Measurements from ENCODE around the gene GNG13.
"Not testable (repeated sequence)": the region's sequence is repeated elsewhere in the genome, so short reads cannot be mapped to it uniquely, and the experiment has no call there.

Gene GNG13

DNA sequence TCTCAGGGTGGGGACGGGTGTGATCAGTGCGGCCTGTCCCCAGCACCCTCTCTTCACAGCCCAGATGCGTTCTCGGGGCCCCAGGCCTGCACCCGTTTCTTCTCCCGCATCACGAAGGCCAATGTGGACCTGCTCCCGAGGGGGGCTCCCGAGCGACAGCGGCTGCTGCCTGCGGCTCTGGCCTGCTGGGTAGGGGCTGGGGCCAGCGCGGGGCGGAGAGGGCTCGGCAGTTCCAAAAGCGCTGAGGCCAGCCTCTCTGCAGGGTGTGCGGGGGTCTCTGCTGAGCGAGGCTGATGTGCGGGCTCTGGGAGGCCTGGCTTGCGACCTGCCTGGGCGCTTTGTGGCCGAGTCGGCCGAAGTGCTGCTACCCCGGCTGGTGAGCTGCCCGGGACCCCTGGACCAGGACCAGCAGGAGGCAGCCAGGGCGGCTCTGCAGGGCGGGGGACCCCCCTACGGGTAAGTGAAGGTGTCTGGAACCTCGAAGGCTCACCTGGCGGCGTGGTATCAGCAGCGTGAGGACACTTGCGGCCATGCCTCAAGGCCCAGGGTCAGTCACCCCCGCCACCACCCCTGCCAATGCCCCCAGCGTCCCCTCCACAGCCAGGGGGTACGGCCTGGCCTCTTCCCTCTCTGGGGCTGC is 35.6 kb downstream of the GNG13 start:
- Histone ChIP-seq H3K9me3 (ENCODE audit: control insufficient read depth, insufficient read depth, low read length) (no peaks in the 10 kb centered on the region), H3K4me1 (ENCODE audit: insufficient read depth, low read length) (no peaks in the 10 kb centered on the region; the same call in 1 of the 2 replicates), H3K36me3 (ENCODE audit: insufficient read depth, low read length) (no peaks in the 10 kb centered on the region), H3K9ac (ENCODE audit: low read depth, low read length) (no peak overlapping the region)

DNA sequence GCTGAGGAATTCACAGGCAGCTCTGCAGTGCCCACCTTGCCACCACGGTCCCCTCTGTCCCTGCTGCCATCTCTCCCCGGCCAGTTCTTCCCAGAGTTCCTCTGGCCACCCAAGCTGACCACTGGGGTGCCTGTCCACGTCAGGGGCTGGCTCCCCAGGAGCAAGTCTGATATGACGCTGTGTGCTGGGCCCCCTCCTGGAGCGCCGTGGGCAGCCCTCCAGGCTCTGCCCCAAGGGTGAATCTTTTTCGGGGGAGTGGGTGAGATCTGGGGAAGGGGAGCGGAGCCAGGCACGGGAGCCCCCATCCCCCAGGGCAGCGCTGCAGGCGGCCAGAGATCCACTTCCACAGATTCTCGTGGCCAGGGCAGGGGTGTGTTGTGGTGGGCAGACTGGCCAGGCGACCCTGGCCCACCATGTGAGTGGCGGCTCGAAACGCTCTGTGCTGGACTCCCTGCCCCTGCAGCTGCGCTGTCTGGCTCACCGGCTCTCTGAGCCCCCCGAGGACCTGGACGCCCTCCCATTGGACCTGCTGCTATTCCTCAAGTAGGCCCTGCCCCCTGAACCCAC is 36.3 kb downstream of the GNG13 start:
- Histone ChIP-seq H3K4me1 (ENCODE audit: insufficient read depth, low read length) (no peaks in the 10 kb centered on the region; the same call in 1 of the 2 replicates), H3K9me3 (ENCODE audit: control insufficient read depth, insufficient read depth, low read length) (no peaks in the 10 kb centered on the region), H3K9ac (ENCODE audit: low read depth, low read length) (no peak overlapping the region), H3K36me3 (ENCODE audit: insufficient read depth, low read length) (no peaks in the 10 kb centered on the region)

DNA sequence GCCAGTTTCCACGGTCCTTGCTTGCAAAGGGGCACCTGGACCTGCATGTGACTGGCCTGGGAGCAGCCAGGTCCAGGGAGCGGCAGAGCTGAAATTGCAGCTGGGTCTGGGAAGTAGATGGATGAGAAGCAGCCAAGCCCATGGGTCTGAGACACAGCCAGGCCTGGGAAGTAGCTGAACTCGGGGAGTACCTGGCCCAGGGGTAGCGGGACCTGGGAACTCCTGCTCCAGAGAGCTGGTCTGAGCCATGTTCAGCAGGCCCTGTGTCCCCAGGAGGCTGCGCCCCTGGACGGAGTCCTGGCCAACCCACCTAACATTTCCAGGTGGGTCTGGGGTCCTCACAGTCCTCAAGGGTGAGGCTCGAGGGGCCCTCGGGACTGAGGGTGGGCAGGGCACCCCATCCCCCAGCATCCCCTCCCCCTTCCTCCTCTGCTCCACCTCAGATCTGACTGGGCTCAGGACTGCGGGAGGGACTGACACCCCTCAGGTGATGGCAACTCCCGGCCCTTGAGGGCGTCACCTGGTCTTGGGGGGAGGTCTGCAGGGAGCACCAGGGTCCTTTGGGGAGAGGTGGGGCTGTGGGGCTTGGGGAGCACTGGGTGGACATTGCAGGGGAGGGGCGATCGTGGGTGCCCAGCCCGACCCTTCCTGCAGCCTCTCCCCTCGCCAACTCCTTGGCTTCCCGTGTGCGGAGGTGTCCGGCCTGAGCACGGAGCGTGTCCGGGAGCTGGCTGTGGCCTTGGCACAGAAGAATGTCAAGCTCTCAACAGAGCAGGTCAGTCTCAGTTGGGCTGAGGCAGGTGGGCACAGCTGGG is 37.0 kb downstream of the GNG13 start:
- Histone ChIP-seq H3K9ac (ENCODE audit: low read depth, low read length) (no peak overlapping the region), H3K4me1 (ENCODE audit: insufficient read depth, low read length) (no peaks in the 10 kb centered on the region; the same call in 1 of the 2 replicates), H3K9me3 (ENCODE audit: control insufficient read depth, insufficient read depth, low read length) (no peaks in the 10 kb centered on the region), H3K36me3 (ENCODE audit: insufficient read depth, low read length) (no peaks in the 10 kb centered on the region)

DNA sequence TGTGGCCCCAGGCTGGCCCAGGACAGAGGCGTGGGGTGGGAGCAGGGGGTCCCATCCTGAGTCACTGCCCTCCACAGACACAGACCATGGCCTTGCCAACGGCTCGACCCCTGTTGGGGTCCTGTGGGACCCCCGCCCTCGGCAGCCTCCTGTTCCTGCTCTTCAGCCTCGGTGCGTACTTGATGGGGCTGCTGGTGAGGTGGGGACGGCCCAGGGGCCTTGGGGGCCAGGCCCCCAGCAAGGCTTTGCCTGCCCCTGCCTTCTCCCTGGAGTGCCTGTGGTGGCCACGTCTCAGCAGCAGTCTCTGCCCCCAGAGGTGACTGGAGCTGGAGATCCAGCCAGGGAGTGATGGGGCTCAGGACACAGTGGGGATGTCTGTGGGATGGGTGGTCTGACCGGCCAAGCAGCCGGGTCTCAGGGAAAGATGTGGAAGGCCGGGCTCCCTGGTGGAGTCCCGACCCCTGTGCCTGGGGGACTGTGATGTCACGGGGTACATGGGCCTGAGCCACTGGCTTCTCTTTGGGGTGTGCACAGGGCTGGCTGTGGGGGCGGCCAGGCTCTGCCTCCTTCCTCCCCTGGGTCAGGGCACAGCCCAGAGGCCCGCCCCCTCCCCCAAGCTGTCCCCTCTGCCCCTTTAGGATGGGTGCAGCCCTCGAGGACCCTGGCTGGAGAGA is 37.8 kb downstream of the GNG13 start:
- H3K4me1 ChIP-seq (ENCODE audit: insufficient read depth, low read length) = no peaks in the 10 kb centered on the region; the same call in 1 of the 2 replicates
- H3K36me3 ChIP-seq (ENCODE audit: insufficient read depth, low read length) = no peaks in the 10 kb centered on the region
- no peak overlapping the region for H3K9ac ChIP-seq (ENCODE audit: low read depth, low read length)
- H3K9me3 ChIP-seq (ENCODE audit: control insufficient read depth, insufficient read depth, low read length) = no peaks in the 10 kb centered on the region

DNA sequence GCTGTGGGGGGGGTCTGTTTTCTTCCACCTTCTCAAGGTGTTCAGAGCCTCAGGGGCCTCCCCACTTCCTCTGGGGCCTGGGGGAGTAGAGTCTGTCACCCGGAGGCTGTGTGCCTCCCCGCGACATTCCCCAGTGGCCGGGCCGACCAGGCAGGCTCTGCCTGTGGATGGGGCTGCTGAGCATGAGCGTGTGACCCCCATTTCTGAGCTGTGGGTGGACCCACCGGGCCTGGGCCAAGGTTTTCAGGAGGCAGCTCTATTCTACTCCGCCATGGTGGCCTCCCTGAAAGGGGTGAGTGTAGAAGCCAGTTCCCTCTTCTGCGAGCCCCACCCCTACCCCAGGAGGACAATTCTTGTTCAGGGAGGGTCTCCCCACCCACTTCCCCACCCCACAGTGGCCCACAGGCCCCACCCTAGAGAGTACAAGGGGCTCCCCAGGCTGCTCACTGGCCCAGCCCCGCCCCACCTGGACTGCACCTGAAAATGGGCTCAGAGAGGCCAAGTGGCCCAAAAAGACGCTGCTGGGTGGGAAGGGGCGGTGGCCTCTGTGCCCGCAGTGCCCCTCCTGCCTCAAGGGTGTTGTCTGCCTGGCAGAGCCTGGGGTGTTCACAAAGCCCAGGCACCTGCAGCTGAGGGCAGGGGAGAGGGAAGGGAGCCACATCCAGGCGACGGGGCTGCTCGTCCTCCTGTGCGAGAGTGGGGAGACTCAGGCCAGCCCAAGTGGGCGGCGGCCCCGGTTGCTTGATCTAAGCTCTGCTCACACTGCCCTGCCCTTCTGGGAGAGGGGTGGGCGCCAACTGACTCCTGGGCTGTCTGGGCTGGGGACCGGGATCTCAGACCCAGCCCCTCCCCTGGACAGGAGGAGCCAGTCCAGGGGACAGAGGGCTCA is 38.7 kb downstream of the GNG13 start:
- H3K9me3 ChIP-seq (ENCODE audit: control insufficient read depth, insufficient read depth, low read length) = no peaks in the 10 kb centered on the region
- no peaks in the 10 kb centered on the region; the same call in 1 of the 2 replicates for H3K4me1 ChIP-seq (ENCODE audit: insufficient read depth, low read length)
- no peak overlapping the region for H3K9ac ChIP-seq (ENCODE audit: low read depth, low read length)
- H3K36me3 ChIP-seq (ENCODE audit: insufficient read depth, low read length) = no peaks in the 10 kb centered on the region

DNA sequence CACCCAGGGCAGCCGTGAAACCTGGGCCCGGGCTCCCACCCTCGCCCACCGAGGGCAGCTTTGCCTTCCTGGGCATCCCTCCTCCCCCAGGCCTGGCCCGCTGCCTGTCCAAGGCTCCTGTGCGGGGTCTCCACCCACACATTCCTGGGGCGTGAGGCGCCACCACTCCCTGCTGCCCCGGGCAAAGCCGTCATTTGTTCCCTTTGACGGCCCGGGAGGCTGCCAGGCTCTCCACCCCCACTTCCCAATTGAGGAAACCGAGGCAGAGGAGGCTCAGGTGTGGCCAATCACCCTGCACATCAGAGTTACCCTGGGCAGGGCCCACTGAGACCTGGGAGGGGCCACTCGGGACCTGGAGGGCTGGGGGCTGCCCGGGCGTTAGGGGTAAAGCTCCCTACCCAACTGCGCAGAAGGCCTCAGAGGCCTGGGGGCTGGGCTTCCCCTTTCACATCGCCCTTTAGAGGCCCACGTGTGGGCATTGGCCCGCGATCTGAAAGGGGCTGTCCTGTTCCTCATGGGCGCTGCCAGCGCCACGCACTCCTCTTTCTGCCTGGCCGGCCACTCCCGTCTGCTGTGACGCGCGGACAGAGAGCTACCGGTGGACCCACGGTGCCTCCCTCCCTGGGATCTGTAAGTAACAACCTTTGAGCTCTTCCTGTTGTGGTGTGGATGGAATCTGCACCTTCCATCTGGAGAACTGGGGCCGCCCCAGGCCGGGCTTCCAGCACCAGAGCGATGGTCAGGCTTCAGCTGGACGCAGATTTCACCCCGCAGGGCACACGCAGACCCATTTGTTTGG is 39.8 kb downstream of the GNG13 start, which contains the start of gene MSLN:
Gene MSLN, plus strand, starts transcription at position 190 of the 799 bp plus-strand sequence. CDS start 1,947 bp downstream, outside the sequence.
- H3K9ac ChIP-seq (ENCODE audit: low read depth, low read length) = no peak within 1 kb of the TSS
- H3K4me1 ChIP-seq (ENCODE audit: insufficient read depth, low read length) = no peaks in the 10 kb centered on the region; the same call in 1 of the 2 replicates

DNA sequence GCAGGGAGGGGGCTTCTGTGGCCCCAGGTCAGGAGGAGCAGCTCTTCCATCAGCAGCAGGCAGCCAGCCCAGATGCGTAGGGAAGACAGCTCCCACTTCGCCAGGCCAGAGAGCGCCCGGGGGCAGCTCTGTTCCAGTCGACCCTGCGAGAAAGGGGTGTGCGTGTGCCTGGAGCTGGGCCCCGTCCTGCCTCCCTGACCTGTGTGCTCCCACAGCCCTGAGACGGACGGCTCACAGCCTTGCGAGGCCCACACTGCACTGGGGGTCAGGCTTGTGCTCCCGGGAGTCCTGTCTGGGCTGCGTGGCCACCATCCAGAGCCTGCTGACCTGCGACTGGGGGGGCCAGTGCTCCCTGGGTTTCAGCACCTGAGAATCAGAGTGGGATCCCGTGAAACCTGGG is 40.5 kb downstream of the GNG13 start:
- no peak overlapping the region for H3K9ac ChIP-seq (ENCODE audit: low read depth, low read length)
- H3K4me1 ChIP-seq (ENCODE audit: insufficient read depth, low read length) = no peaks in the 10 kb centered on the region; the same call in 1 of the 2 replicates
- H3K36me3 ChIP-seq (ENCODE audit: insufficient read depth, low read length) = no peaks in the 10 kb centered on the region
- no peaks in the 10 kb centered on the region for H3K9me3 ChIP-seq (ENCODE audit: control insufficient read depth, insufficient read depth, low read length)

More for the DNA sequence above, 39.8 kb downstream of the GNG13 start, which contains the start of gene MSLN:
- Histone ChIP-seq H3K9me3 (ENCODE audit: control insufficient read depth, insufficient read depth, low read length) (no peaks in the 10 kb centered on the region), H3K36me3 (ENCODE audit: insufficient read depth, low read length) (no peaks in the 10 kb centered on the region)

DNA sequence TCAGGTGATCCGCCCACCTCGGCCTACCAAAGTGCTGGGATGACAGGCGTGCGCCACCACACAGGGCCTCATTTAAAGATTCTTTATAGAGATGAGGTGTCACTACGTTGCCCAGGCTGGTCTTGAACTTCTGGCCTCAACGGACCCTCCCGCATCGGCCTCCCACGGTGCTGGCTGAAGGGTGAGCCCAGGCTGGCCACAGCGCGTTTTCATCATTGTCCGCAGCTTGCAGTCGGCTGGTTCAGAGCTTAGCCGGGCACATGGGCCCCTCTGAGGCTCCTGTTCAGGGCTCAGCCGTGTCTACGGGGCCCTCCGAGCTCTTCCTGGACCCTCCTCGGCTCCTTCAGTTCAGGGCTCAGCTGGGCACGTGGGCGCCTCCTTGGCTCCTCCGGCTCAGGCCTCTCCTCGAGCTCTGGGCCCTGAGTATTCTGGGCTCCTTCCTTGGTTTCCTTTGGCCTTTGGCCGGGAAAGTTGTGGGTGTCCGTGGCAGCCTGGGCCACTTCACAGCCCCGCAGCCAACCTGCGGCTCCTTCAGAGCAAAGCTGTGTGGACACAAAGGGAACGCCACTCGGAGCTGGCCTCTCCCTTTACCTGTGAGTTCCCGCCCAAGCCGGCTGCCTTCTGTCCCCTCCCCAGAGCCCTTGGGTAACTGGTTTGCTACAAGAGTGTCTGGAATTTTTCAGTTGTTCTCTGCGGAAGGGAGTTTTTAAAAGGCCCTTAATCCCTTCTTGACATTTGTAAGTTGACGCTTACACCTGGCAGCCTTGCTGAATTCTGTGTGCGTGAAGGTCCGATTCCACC is 41.2 kb downstream of the GNG13 start:
- Histone ChIP-seq H3K4me1 (ENCODE audit: insufficient read depth, low read length) (no peaks in the 10 kb centered on the region; the same call in 1 of the 2 replicates), H3K36me3 (ENCODE audit: insufficient read depth, low read length) (no peaks in the 10 kb centered on the region), H3K9me3 (ENCODE audit: control insufficient read depth, insufficient read depth, low read length) (no peaks in the 10 kb centered on the region), H3K9ac (ENCODE audit: low read depth, low read length) (no peak overlapping the region)

DNA sequence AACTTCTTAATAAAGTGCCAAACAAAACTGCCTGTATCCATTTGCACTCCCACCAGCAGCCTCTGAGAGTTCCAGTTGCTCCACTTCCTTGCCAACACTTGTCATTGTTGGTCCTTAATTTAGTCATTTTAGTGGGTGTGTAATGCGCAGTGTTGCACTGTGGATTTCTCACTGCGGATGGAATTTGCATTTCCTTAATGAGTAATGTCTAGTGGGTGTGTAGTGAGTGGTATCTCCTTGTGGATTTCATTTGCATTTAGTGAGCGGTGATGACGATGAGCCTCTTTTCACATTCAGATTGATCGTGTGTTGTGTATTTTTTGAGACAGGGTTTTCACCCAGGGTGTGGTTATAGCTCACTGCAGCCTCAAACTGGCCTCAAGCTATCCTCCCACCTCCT is 44.1 kb downstream of the GNG13 start:
- Histone ChIP-seq H3K9ac (ENCODE audit: low read depth, low read length) (no peak overlapping the region), H3K9me3 (ENCODE audit: control insufficient read depth, insufficient read depth, low read length) (no peaks in the 10 kb centered on the region), H3K36me3 (ENCODE audit: insufficient read depth, low read length) (no peaks in the 10 kb centered on the region), H3K4me1 (ENCODE audit: insufficient read depth, low read length) (peaks cover 11% of the 10 kb centered on the region; the same call in 1 of the 2 replicates)

DNA sequence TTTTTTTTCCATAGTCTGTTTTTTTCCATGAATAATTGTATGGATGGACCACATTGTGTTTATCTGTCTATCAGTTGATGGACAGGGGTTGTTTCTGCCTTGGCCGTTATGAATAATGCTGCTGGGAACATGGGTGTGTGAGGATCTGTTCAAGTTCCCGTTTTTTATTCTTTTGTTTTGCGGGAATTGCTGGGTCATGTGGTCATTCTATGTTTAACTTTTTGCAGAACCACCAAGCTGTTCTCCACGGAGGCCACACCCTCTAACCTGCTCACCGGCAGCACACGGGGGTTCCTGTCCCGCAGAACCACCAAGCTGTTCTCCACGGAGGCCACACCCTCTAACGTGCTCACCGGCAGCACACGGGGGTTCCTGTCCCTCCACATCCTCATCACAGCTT is 45.9 kb downstream of the GNG13 start:
- H3K9me3 ChIP-seq (ENCODE audit: control insufficient read depth, insufficient read depth, low read length) = no peaks in the 10 kb centered on the region
- no peaks in the 10 kb centered on the region for H3K36me3 ChIP-seq (ENCODE audit: insufficient read depth, low read length)
- H3K9ac ChIP-seq (ENCODE audit: low read depth, low read length) = no peak overlapping the region
- peaks cover 19% of the 10 kb centered on the region; the same call in 1 of the 2 replicates for H3K4me1 ChIP-seq (ENCODE audit: insufficient read depth, low read length)

DNA sequence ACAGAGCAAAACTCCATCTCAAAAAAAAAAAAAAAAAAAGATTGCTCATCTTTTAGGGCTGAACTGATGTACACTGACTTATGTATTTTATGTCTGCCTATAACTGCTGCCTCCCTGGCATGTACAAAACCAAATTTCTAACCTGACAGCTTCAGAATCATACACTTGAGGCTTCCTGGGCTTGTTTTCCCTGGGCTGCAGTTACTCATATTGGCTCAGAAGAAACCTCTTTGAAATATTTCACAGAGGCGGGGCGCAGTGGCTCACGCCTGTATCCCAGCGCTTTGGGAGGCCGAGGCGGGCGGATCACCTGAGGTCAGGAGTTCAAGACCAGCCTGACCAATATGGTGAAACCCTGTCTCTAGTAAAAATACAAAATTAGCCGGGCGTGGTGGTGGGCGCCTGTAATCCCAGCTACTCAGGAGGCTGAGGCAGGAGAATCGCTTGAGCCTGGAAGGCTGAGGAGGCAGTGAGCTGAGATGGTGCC is 46.4 kb downstream of the GNG13 start:
- H3K9ac ChIP-seq (ENCODE audit: low read depth, low read length); H3K36me3 ChIP-seq (ENCODE audit: insufficient read depth, low read length); H3K9me3 ChIP-seq (ENCODE audit: control insufficient read depth, insufficient read depth, low read length): not testable (repeated sequence)
- H3K4me1 ChIP-seq (ENCODE audit: insufficient read depth, low read length) = peaks cover 19% of the 10 kb centered on the region; the same call in 1 of the 2 replicates

DNA sequence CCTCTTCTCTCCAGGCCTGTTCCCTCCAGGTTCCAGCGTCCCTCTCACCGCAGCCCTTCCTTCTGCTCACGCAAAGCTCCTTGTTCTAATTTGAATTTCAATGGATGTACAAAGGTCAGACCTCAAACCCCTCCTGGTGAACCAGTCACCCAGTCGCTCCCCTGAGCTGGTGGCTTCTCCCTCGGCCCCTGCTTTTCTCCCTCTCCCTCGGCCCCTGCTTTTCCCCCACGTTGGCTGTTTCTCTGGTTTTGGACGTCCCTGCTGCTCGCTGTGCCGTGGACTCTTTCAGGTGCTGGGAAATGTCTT is 48.6 kb downstream of the GNG13 start:
- H3K9me3 ChIP-seq (ENCODE audit: control insufficient read depth, insufficient read depth, low read length) = no peaks in the 10 kb centered on the region
- H3K36me3 ChIP-seq (ENCODE audit: insufficient read depth, low read length) = no peaks in the 10 kb centered on the region
- H3K4me1 ChIP-seq (ENCODE audit: insufficient read depth, low read length) = peaks cover 19% of the 10 kb centered on the region; the same call in 1 of the 2 replicates
- H3K9ac ChIP-seq (ENCODE audit: low read depth, low read length) = no peak overlapping the region; the same call in 1 of the 2 replicates
